Stomach (tissue), 4 donors: Measurements from ENCODE around the gene PTPRG.

Experiments
- EP300 ChIP-seq: sonication (generic); formaldehyde crosslinking; IDR thresholded peaks from one replicate; pipeline ENCODE4 v1.6.1; 2017; ENCODE audit warnings: antibody characterized with exemption
- POLR2A ChIP-seq, 4 donors: fragments of 450-650 bp; IDR thresholded peaks; one replicate each; pipeline ENCODE4 v1.6.1; 2016; ENCODE audit warnings: antibody characterized with exemption in 4 of 4, control low read depth in 2 of 4, mild to moderate bottlenecking in 1 of 4, moderate library complexity in 1 of 4
- POLR2AphosphoS5 ChIP-seq, 3 donors: sonication (generic); formaldehyde crosslinking; IDR thresholded peaks; one replicate each; pipeline ENCODE4 v1.6.1; 2016; ENCODE audit warnings: antibody characterized with exemption in 3 of 3
- TF ChIP-seq, protein P1 (sequence below), 7 experiments: fragments of 450-650 bp in 4 of 7; fragments of 200-600 bp in 3 of 7; sonication (generic) in 3 of 7; IDR thresholded peaks; one replicate each; pipeline ENCODE4 v1.5.1; 2016 to 2019; ENCODE audit warnings: antibody characterized with exemption in 7 of 7, control low read depth in 2 of 7, mild to moderate bottlenecking in 1 of 7

DNA sequence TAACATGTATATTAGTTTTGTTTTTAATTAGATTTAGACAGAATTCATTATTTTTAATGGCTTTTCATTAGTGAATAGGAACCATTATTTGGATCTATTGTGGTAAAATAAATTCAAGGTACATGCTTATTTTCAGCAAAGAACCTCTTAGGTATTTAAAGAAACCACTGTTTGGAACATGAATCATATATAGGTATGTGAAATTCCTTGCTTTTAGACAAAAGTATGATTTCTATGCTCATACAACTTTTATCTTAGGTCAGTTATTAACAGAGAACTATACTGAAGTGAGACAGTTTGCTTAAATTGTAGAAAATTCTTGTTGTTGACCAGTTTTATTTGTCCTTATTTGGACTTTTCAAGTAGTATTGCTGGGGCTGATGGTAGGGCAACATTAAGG lies 422.1 kb downstream of the PTPRG start:
- TF ChIP-seq POLR2AphosphoS5 (IDR thresholded peaks at IDR 0.05) = no peak
- no peak for TF ChIP-seq EP300
- TF ChIP-seq, protein P1, sequence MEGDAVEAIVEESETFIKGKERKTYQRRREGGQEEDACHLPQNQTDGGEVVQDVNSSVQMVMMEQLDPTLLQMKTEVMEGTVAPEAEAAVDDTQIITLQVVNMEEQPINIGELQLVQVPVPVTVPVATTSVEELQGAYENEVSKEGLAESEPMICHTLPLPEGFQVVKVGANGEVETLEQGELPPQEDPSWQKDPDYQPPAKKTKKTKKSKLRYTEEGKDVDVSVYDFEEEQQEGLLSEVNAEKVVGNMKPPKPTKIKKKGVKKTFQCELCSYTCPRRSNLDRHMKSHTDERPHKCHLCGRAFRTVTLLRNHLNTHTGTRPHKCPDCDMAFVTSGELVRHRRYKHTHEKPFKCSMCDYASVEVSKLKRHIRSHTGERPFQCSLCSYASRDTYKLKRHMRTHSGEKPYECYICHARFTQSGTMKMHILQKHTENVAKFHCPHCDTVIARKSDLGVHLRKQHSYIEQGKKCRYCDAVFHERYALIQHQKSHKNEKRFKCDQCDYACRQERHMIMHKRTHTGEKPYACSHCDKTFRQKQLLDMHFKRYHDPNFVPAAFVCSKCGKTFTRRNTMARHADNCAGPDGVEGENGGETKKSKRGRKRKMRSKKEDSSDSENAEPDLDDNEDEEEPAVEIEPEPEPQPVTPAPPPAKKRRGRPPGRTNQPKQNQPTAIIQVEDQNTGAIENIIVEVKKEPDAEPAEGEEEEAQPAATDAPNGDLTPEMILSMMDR (IDR thresholded peaks at IDR 0.05) = no peak
- no peak for TF ChIP-seq POLR2A (IDR thresholded peaks at IDR 0.05)
